ENCODE results near the gene GSTM5. TPM values are rescaled to one million over a fixed set of nuclear protein-coding genes. Genes with fewer than 3 reads are reported as not detected.

GSTM5 gene
- total and polyA plus RNA-seq, 2 of the 13 experiments (the other 11 are each of a cell fraction or from before 2014, with no cell fraction given) = not detected

DNA sequence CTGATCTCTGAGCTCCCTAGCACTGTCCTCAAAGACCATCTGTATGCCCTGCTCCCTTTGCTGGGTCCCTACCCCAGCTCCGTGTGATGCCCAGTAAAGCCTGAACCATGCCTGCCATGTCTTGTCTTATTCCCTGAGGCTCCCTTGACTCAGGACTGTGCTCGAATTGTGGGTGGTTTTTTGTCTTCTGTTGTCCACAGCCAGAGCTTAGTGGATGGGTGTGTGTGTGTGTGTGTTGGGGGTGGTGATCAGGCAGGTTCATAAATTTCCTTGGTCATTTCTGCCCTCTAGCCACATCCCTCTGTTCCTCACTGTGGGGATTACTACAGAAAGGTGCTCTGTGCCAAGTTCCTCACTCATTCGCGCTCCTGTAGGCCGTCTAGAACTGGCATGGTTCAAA, 5.7 kb downstream of the GSTM5 start:
- intact Hi-C loops (cut with micrococcal nuclease; ENCODE audit: unreplicated experiment) = loop anchor here (1.0 to 10.0 kb wide), 2 partner anchors 56 to 267 kb away; partner anchors contain the start of gene AHCYL1
- H3K9me3 ChIP-seq (ENCODE audit: low read length) = no peaks in the 10 kb centered on the region
- no peak overlapping the region for H3K4me3 ChIP-seq (replicated peaks in 1 of 3; ENCODE audit: insufficient read depth in 1 of 3, low read depth in 2 of 3, low read length in 3 of 3)
- DNase-seq (ENCODE audit: low spot score) (no peak), ATAC-seq (no peak), FAIRE-seq (no peak)
- no TSS peak for BruUV-seq (replicated peaks)
- no peaks in the 10 kb centered on the region for H4K20me1 ChIP-seq (ENCODE audit: insufficient read depth, low read length)
- H2AFZ ChIP-seq (ENCODE audit: low read length) = no peak overlapping the region
- H3K4me1 ChIP-seq (ENCODE audit: insufficient read depth, low read length) = no peaks in the 10 kb centered on the region
- H3K4me2 ChIP-seq (ENCODE audit: low read depth, low read length) = no peak overlapping the region
- H3K9ac ChIP-seq (ENCODE audit: insufficient read depth, low read depth, low read length) = no peak overlapping the region
- CTCF ChIA-PET (ENCODE audit: low intra/inter-chr PET ratio, low total read pairs) = interaction anchor here (1.3 to 2.6 kb wide), 2 partner anchors 56 to 59 kb away, joined by 5 to 15 read pairs; no protein-coding TSS in a partner anchor
- H3K36me3 ChIP-seq (replicated peaks in 1 of 2; ENCODE audit: control insufficient read depth in 1 of 2, insufficient read depth in 2 of 2, low read length in 2 of 2) = no peaks in the 10 kb centered on the region
- no peak overlapping the region for H3K27ac ChIP-seq (ENCODE audit: extremely low read length, insufficient read depth, low read length)
- H3K79me2 ChIP-seq (ENCODE audit: insufficient read depth, low read length) = no peaks in the 10 kb centered on the region
- POLR2A ChIA-PET = no interaction called here
- WGBS (ENCODE audit: low lambda C conversion rate) = 56% methylated on average over 5 of the region's 5 CpGs
- H3K27me3 ChIP-seq (ENCODE audit: control insufficient read depth in 1 of 2, insufficient read depth in 2 of 2, low read length in 2 of 2) = peaks cover 3 to 35% of the 10 kb centered on the region in 2 experiments; a peak in 3 of 5 replicates
- in situ Hi-C loops (cut with HindIII; ENCODE audit: extremely low pct_ligation_motif_present, low pct_unique_long_range_greater_than_20kb) = loop anchor here (5.0 to 10.0 kb wide), 3 partner anchors 53 to 173 kb away; partner anchors contain the start of genes GNAI3 and GSTM2
- TF ChIP-seq ZNF607 (CRISPR knock-in tag; IDR thresholded peaks at IDR 0.05; ENCODE audit: borderline replicate concordance) (no peak), EED (CRISPR knock-in tag; IDR thresholded peaks at IDR 0.05) (no peak), ZNF354B (CRISPR knock-in tag; IDR thresholded peaks at IDR 0.05) (no peak), ZNF746 (CRISPR knock-in tag; IDR thresholded peaks at IDR 0.05) (no peak), GFI1 (CRISPR knock-in tag; IDR thresholded peaks at IDR 0.05; ENCODE audit: borderline replicate concordance) (no peak), ETV6 (CRISPR knock-in tag; conservative IDR thresholded peaks at IDR 0.05) (no peak), SP2 (CRISPR knock-in tag; IDR thresholded peaks at IDR 0.05) (no peak), ZBTB7A (CRISPR knock-in tag; IDR thresholded peaks at IDR 0.05) (no peak), IRF2 (CRISPR knock-in tag; IDR thresholded peaks at IDR 0.05) (no peak), ZFP36L2 (CRISPR knock-in tag; IDR thresholded peaks at IDR 0.05) (no peak), TAF1 (CRISPR knock-in tag; IDR thresholded peaks at IDR 0.05) (no peak), MAF1 (CRISPR knock-in tag; IDR thresholded peaks at IDR 0.05; ENCODE audit: borderline replicate concordance) (no peak), KMT2A (CRISPR knock-in tag; IDR thresholded peaks at IDR 0.05) (no peak)
- TF ChIP-seq, protein P1, sequence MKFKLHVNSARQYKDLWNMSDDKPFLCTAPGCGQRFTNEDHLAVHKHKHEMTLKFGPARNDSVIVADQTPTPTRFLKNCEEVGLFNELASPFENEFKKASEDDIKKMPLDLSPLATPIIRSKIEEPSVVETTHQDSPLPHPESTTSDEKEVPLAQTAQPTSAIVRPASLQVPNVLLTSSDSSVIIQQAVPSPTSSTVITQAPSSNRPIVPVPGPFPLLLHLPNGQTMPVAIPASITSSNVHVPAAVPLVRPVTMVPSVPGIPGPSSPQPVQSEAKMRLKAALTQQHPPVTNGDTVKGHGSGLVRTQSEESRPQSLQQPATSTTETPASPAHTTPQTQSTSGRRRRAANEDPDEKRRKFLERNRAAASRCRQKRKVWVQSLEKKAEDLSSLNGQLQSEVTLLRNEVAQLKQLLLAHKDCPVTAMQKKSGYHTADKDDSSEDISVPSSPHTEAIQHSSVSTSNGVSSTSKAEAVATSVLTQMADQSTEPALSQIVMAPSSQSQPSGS (CRISPR knock-in tag; IDR thresholded peaks at IDR 0.05) = no peak
- TF ChIP-seq, protein P2, sequence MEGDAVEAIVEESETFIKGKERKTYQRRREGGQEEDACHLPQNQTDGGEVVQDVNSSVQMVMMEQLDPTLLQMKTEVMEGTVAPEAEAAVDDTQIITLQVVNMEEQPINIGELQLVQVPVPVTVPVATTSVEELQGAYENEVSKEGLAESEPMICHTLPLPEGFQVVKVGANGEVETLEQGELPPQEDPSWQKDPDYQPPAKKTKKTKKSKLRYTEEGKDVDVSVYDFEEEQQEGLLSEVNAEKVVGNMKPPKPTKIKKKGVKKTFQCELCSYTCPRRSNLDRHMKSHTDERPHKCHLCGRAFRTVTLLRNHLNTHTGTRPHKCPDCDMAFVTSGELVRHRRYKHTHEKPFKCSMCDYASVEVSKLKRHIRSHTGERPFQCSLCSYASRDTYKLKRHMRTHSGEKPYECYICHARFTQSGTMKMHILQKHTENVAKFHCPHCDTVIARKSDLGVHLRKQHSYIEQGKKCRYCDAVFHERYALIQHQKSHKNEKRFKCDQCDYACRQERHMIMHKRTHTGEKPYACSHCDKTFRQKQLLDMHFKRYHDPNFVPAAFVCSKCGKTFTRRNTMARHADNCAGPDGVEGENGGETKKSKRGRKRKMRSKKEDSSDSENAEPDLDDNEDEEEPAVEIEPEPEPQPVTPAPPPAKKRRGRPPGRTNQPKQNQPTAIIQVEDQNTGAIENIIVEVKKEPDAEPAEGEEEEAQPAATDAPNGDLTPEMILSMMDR (CRISPR knock-in tag; IDR thresholded peaks at IDR 0.05) = no peak
- TF ChIP-seq, protein P3, sequence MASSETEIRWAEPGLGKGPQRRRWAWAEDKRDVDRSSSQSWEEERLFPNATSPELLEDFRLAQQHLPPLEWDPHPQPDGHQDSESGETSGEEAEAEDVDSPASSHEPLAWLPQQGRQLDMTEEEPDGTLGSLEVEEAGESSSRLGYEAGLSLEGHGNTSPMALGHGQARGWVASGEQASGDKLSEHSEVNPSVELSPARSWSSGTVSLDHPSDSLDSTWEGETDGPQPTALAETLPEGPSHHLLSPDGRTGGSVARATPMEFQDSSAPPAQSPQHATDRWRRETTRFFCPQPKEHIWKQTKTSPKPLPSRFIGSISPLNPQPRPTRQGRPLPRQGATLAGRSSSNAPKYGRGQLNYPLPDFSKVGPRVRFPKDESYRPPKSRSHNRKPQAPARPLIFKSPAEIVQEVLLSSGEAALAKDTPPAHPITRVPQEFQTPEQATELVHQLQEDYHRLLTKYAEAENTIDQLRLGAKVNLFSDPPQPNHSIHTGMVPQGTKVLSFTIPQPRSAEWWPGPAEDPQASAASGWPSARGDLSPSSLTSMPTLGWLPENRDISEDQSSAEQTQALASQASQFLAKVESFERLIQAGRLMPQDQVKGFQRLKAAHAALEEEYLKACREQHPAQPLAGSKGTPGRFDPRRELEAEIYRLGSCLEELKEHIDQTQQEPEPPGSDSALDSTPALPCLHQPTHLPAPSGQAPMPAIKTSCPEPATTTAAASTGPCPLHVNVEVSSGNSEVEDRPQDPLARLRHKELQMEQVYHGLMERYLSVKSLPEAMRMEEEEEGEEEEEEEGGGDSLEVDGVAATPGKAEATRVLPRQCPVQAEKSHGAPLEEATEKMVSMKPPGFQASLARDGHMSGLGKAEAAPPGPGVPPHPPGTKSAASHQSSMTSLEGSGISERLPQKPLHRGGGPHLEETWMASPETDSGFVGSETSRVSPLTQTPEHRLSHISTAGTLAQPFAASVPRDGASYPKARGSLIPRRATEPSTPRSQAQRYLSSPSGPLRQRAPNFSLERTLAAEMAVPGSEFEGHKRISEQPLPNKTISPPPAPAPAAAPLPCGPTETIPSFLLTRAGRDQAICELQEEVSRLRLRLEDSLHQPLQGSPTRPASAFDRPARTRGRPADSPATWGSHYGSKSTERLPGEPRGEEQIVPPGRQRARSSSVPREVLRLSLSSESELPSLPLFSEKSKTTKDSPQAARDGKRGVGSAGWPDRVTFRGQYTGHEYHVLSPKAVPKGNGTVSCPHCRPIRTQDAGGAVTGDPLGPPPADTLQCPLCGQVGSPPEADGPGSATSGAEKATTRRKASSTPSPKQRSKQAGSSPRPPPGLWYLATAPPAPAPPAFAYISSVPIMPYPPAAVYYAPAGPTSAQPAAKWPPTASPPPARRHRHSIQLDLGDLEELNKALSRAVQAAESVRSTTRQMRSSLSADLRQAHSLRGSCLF (CRISPR knock-in tag; IDR thresholded peaks at IDR 0.05; ENCODE audit: borderline replicate concordance) = no peak
- TF ChIP-seq, protein P4, sequence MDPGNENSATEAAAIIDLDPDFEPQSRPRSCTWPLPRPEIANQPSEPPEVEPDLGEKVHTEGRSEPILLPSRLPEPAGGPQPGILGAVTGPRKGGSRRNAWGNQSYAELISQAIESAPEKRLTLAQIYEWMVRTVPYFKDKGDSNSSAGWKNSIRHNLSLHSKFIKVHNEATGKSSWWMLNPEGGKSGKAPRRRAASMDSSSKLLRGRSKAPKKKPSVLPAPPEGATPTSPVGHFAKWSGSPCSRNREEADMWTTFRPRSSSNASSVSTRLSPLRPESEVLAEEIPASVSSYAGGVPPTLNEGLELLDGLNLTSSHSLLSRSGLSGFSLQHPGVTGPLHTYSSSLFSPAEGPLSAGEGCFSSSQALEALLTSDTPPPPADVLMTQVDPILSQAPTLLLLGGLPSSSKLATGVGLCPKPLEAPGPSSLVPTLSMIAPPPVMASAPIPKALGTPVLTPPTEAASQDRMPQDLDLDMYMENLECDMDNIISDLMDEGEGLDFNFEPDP (CRISPR knock-in tag; conservative IDR thresholded peaks at IDR 0.05) = no peak

Data from HepG2 (cell line).